ENCODE measurements around the gene CERS3. TPM values are rescaled to one million over a fixed set of nuclear protein-coding genes. Genes with fewer than 3 reads are reported as not detected.

The CERS3 gene
- total RNA-seq, result 0.23 to 0.69 TPM in 2 of 3 replicates, not detected in the other

GRCh38 chr15:100528833-100529428 is at the start of gene CERS3:
Gene CERS3 (minus strand): TSS chr15:100528950. CDS start chr15:100501849, 27,101 bp downstream.
- no peaks in the 10 kb centered on the region for H3K9me3 Mint-ChIP-seq
- no peaks in the 10 kb centered on the region for H3K4me1 Mint-ChIP-seq
- no peak for TF ChIP-seq CTCF (IDR thresholded peaks at IDR 0.05; ENCODE audit: unreplicated experiment)
- H3K4me3 Mint-ChIP-seq, result no peak within 1 kb of the TSS
- DNase-seq (ENCODE audit: low spot score in 2 of 2, unreplicated experiment in 2 of 2), result no peak
- H3K27me3 Mint-ChIP-seq (ENCODE audit: low read depth), result peaks cover 23% of the 10 kb centered on the region
- no peak within 1 kb of the TSS for H3K27ac Mint-ChIP-seq
- no peaks in the 10 kb centered on the region for H3K36me3 Mint-ChIP-seq

GRCh38 chr15:100573526-100573925 is 44.8 kb upstream of the CERS3 start:
- Mint-ChIP-seq H3K27me3 (ENCODE audit: low read depth) (no peaks in the 10 kb centered on the region), H3K4me3 (no peak overlapping the region), H3K4me1 (no peaks in the 10 kb centered on the region), H3K9me3 (no peaks in the 10 kb centered on the region), H3K36me3 (peaks cover 21% of the 10 kb centered on the region), H3K27ac (no peak overlapping the region)
- TF ChIP-seq CTCF (IDR thresholded peaks at IDR 0.05; ENCODE audit: unreplicated experiment), result no peak
- DNase-seq (ENCODE audit: low spot score in 2 of 2, unreplicated experiment in 2 of 2), result no peak

- DNase-seq (ENCODE audit: low spot score in 2 of 2, unreplicated experiment in 2 of 2), result no peak
- Mint-ChIP-seq H3K27me3 (ENCODE audit: low read depth) (no peaks in the 10 kb centered on the region), H3K9me3 (no peaks in the 10 kb centered on the region), H3K27ac (no peak overlapping the region), H3K4me3 (no peak overlapping the region), H3K4me1 (no peaks in the 10 kb centered on the region), H3K36me3 (peaks cover 19% of the 10 kb centered on the region)
- TF ChIP-seq CTCF (IDR thresholded peaks at IDR 0.05; ENCODE audit: unreplicated experiment), result peak; percentile 71
These were observed 43.7 kb upstream of the CERS3 start for GRCh38 chr15:100572362-100572983.

- H3K27me3 Mint-ChIP-seq (ENCODE audit: low read depth), result no peaks in the 10 kb centered on the region
- H3K9me3 Mint-ChIP-seq, result no peaks in the 10 kb centered on the region
- no peak for TF ChIP-seq CTCF (IDR thresholded peaks at IDR 0.05; ENCODE audit: unreplicated experiment)
- no peak overlapping the region for H3K27ac Mint-ChIP-seq
- no peak overlapping the region for H3K4me3 Mint-ChIP-seq
- peaks cover 15% of the 10 kb centered on the region for H3K36me3 Mint-ChIP-seq
- H3K4me1 Mint-ChIP-seq, result no peaks in the 10 kb centered on the region
- DNase-seq (ENCODE audit: low spot score in 2 of 2, unreplicated experiment in 2 of 2), result no peak
These were observed 42.9 kb upstream of the CERS3 start for GRCh38 chr15:100571592-100572167.

- no peaks in the 10 kb centered on the region for H3K9me3 Mint-ChIP-seq
- TF ChIP-seq CTCF (IDR thresholded peaks at IDR 0.05; ENCODE audit: unreplicated experiment), result no peak
- peaks cover 14% of the 10 kb centered on the region for H3K36me3 Mint-ChIP-seq
- H3K27ac Mint-ChIP-seq, result no peak overlapping the region
- H3K4me3 Mint-ChIP-seq, result no peak overlapping the region
- DNase-seq (ENCODE audit: low spot score in 2 of 2, unreplicated experiment in 2 of 2), result no peak
- H3K27me3 Mint-ChIP-seq (ENCODE audit: low read depth), result no peaks in the 10 kb centered on the region
- no peaks in the 10 kb centered on the region for H3K4me1 Mint-ChIP-seq
These were observed 42.1 kb upstream of the CERS3 start for GRCh38 chr15:100570735-100571313.

Measured in mesothelial cell of epicardium (in vitro differentiated cells).